GM12878 (cell line): ENCODE measurements around the gene MCCD1. TPM values are rescaled to one million over a fixed set of nuclear protein-coding genes. Genes with fewer than 3 reads are reported as not detected.

Source experiments
- ATF3 ChIP-seq: IDR thresholded peaks from 2 replicates; pipeline ENCODE4 v1.6.1; 2011; ENCODE audit warnings: low read depth, mild to moderate bottlenecking, low read length, moderate library complexity, borderline replicate concordance; ENCODE audit errors: extremely low read depth
- ATF7 ChIP-seq: fragments of 450-650 bp; IDR thresholded peaks from 2 replicates; pipeline ENCODE4 v1.6.1; 2016; ENCODE audit warnings: low read depth, mild to moderate bottlenecking
- BHLHE40 ChIP-seq, 2 experiments: fragments of 450-650 bp in 1 of 2; IDR thresholded peaks; 2 replicates each; pipeline ENCODE4 v1.6.1; 2011 to 2017; ENCODE audit warnings: low read depth in 2 of 2, borderline replicate concordance in 1 of 2, improper control_type of control experiment in 1 of 2, low read length in 1 of 2, mild to moderate bottlenecking in 1 of 2
- CUX1 ChIP-seq: IDR thresholded peaks from 2 replicates; pipeline ENCODE4 v1.6.1; 2012; ENCODE audit warnings: improper control_type of control experiment, low read depth, low read length; ENCODE audit not compliant: insufficient replicate concordance
- E4F1 ChIP-seq: fragments of 450-650 bp; IDR thresholded peaks from 2 replicates; pipeline ENCODE4 v1.6.1; 2018; ENCODE audit warnings: borderline replicate concordance, mild to moderate bottlenecking; ENCODE audit not compliant: partially characterized antibody
- KAT2A ChIP-seq: conservative IDR thresholded peaks from 2 replicates; pipeline ENCODE4 v1.6.1; 2011; ENCODE audit warnings: low read depth, low read length; ENCODE audit not compliant: control insufficient read depth
- MXI1 ChIP-seq: fragments of 150-350 bp; IDR thresholded peaks from 2 replicates; pipeline ENCODE4 v1.6.1; 2011; ENCODE audit warnings: low read depth, mild to moderate bottlenecking, inconsistent platforms, low read length, improper control_type of control experiment
- PML ChIP-seq: IDR thresholded peaks from 2 replicates; pipeline ENCODE4 v1.6.1; 2012; ENCODE audit warnings: low read length, inconsistent platforms
- ZNF274 ChIP-seq: IDR thresholded peaks from one replicate; pipeline ENCODE4 v1.8.0; 2011; ENCODE audit not compliant: insufficient read length, insufficient read depth
- ZNF384 ChIP-seq: IDR thresholded peaks from 2 replicates; pipeline ENCODE4 v1.6.1; 2012; ENCODE audit warnings: low read depth, mild to moderate bottlenecking, low read length, improper control_type of control experiment, borderline replicate concordance
- polyA plus RNA-seq, 11 experiments: library from polyadenylated mRNA; depleted of rRNA in 4 of 11; unstranded in 6 of 11; stranded (reverse) in 5 of 11; fragments of >200 nt; fragmentation: Nextera tagmentation in 4 of 11; fragmentation: Illumina TruSeq in 1 of 11; extraction: Ambion mirVana in 4 of 11; extraction: Trizol in 1 of 11; gene quantifications; 1 replicate in 1 of 11; 2 replicates in 10 of 11; pipeline versions ENCODE4 v1.2.1 to v1.2.3, GENCODE V29; 2011 to 2016; ENCODE audit warnings: inconsistent platforms in 2 of 11, missing spikeins in 2 of 11, low read depth in 1 of 11
- total RNA-seq, 4 experiments: library from RNA; depleted of rRNA in 3 of 4; stranded (reverse); fragments of >200 nt in 3 of 4; fragmentation: Illumina TruSeq in 1 of 4; extraction: Trizol in 1 of 4; gene quantifications; 2 replicates each; pipeline versions ENCODE4 v1.2.1 to v1.2.3, GENCODE V29; 2013 to 2021
- TF ChIP-seq, protein P1 (sequence below): IDR thresholded peaks from 2 replicates; pipeline ENCODE4 v1.6.1; 2012; ENCODE audit warnings: low read depth, low read length, improper control_type of control experiment
- TF ChIP-seq, protein P2 (sequence below): fragments of 450-650 bp; IDR thresholded peaks from 2 replicates; pipeline ENCODE4 v1.6.1; 2017; ENCODE audit warnings: mild to moderate bottlenecking, low read depth, inconsistent platforms; ENCODE audit not compliant: poor library complexity, severe bottlenecking
- TF ChIP-seq, protein P3 (sequence below): fragments of 450-650 bp; IDR thresholded peaks from 2 replicates; pipeline ENCODE4 v1.6.1; 2017; ENCODE audit warnings: mild to moderate bottlenecking, moderate library complexity

Gene MCCD1
- total and polyA plus RNA-seq, 10 of the 15 experiments (the other 5 are each of a cell fraction or from before 2014, with no cell fraction given), result not detected

DNA sequence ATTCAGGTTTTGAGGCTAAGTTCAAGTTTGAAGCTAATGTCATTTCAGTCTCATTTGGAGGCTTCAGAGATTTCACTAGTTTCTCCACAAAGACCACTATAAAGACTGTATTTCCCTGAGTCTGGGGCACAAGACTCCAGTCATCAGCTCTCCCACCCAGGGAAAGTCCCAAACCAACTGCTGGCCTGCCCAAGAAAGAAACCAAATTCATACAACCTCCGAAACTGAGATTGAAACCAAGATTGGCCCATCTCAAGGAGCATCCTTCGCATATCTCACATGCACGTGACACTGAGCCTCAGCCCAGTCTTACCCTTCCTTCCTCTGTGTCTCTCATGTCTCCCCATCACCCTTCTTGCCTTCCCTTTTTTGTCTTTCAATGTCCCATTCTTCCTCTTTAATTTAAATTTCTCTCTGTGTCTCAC is 39.8 kb downstream of the MCCD1 start (continued):
- TF ChIP-seq, protein P1, sequence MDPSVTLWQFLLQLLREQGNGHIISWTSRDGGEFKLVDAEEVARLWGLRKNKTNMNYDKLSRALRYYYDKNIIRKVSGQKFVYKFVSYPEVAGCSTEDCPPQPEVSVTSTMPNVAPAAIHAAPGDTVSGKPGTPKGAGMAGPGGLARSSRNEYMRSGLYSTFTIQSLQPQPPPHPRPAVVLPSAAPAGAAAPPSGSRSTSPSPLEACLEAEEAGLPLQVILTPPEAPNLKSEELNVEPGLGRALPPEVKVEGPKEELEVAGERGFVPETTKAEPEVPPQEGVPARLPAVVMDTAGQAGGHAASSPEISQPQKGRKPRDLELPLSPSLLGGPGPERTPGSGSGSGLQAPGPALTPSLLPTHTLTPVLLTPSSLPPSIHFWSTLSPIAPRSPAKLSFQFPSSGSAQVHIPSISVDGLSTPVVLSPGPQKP, result no peak
- TF ChIP-seq ATF7 (peak; percentile 75), MXI1 (no peak), E4F1 (no peak), ATF3 (no peak), BHLHE40 (IDR thresholded peaks at IDR 0.05; ENCODE audit: borderline replicate concordance in 1 of 2, low read depth in 2 of 2, low read length in 1 of 2) (peak; percentile 99 to 100), KAT2A (no peak), CUX1 (no peak), ZNF274 (no peak), PML (no peak), ZNF384 (no peak)
- TF ChIP-seq, protein P2, sequence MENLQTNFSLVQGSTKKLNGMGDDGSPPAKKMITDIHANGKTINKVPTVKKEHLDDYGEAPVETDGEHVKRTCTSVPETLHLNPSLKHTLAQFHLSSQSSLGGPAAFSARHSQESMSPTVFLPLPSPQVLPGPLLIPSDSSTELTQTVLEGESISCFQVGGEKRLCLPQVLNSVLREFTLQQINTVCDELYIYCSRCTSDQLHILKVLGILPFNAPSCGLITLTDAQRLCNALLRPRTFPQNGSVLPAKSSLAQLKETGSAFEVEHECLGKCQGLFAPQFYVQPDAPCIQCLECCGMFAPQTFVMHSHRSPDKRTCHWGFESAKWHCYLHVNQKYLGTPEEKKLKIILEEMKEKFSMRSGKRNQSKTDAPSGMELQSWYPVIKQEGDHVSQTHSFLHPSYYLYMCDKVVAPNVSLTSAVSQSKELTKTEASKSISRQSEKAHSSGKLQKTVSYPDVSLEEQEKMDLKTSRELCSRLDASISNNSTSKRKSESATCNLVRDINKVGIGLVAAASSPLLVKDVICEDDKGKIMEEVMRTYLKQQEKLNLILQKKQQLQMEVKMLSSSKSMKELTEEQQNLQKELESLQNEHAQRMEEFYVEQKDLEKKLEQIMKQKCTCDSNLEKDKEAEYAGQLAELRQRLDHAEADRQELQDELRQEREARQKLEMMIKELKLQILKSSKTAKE, result peak; percentile 96
- TF ChIP-seq, protein P3, sequence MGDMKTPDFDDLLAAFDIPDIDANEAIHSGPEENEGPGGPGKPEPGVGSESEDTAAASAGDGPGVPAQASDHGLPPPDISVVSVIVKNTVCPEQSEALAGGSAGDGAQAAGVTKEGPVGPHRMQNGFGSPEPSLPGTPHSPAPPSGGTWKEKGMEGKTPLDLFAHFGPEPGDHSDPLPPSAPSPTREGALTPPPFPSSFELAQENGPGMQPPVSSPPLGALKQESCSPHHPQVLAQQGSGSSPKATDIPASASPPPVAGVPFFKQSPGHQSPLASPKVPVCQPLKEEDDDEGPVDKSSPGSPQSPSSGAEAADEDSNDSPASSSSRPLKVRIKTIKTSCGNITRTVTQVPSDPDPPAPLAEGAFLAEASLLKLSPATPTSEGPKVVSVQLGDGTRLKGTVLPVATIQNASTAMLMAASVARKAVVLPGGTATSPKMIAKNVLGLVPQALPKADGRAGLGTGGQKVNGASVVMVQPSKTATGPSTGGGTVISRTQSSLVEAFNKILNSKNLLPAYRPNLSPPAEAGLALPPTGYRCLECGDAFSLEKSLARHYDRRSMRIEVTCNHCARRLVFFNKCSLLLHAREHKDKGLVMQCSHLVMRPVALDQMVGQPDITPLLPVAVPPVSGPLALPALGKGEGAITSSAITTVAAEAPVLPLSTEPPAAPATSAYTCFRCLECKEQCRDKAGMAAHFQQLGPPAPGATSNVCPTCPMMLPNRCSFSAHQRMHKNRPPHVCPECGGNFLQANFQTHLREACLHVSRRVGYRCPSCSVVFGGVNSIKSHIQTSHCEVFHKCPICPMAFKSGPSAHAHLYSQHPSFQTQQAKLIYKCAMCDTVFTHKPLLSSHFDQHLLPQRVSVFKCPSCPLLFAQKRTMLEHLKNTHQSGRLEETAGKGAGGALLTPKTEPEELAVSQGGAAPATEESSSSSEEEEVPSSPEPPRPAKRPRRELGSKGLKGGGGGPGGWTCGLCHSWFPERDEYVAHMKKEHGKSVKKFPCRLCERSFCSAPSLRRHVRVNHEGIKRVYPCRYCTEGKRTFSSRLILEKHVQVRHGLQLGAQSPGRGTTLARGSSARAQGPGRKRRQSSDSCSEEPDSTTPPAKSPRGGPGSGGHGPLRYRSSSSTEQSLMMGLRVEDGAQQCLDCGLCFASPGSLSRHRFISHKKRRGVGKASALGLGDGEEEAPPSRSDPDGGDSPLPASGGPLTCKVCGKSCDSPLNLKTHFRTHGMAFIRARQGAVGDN, result peak; percentile 82
